Uterus (tissue), 4 donors: ENCODE measurements around the gene C6. TPM values are rescaled to one million over a fixed set of nuclear protein-coding genes. Genes with fewer than 3 reads are reported as not detected.
"Not testable (repeated sequence)": the region's sequence is repeated elsewhere in the genome, so short reads cannot be mapped to it uniquely, and the experiment has no call there.

Experiments
- DNase-seq, 2 donors: peaks; one replicate each; pipeline ENCODE4 v3.0.0-alpha.2; 2019 to 2020
- H3K27ac ChIP-seq, 2 donors: fragments of 200-600 bp; sonication (generic); 1 replicate in 1 of 2; 2 replicates in 1 of 2; pipeline ENCODE4 v1.5.1; 2016 to 2018
- H3K27me3 ChIP-seq, 2 donors: fragments of 200-600 bp; sonication (generic); one replicate each; pipeline ENCODE4 v1.5.1; 2018 to 2019; ENCODE audit warnings: control low read depth in 1 of 2
- H3K36me3 ChIP-seq, 2 donors: fragments of 200-600 bp; sonication (generic); one replicate each; pipeline ENCODE4 v1.5.1; 2019; ENCODE audit warnings: control low read depth in 1 of 2
- H3K4me1 ChIP-seq, 2 donors: fragments of 200-600 bp; sonication (generic); one replicate each; pipeline ENCODE4 v1.5.1; 2018 to 2019; ENCODE audit warnings: control low read depth in 1 of 2
- H3K4me3 ChIP-seq, 2 donors: fragments of 200-600 bp; sonication (generic); 1 replicate in 1 of 2; 2 replicates in 1 of 2; pipeline ENCODE4 v1.5.1; 2018 to 2019; ENCODE audit warnings: mild to moderate bottlenecking in 1 of 2
- H3K9me3 ChIP-seq, 2 donors: fragments of 200-600 bp; sonication (generic); one replicate each; pipeline ENCODE4 v1.5.1; 2019; ENCODE audit warnings: control low read depth in 1 of 2
- CTCF ChIP-seq, 4 experiments: fragments of 200-600 bp in 2 of 4; fragments of 450-650 bp in 2 of 4; sonication (generic) in 2 of 4; IDR thresholded peaks; one replicate each; pipeline ENCODE4 v1.5.1; 2016 to 2019; ENCODE audit warnings: antibody characterized with exemption in 4 of 4, mild to moderate bottlenecking in 2 of 4, moderate library complexity in 1 of 4
- POLR2A ChIP-seq, 2 donors: fragments of 450-650 bp; IDR thresholded peaks; one replicate each; pipeline ENCODE4 v1.6.1; 2016; ENCODE audit warnings: antibody characterized with exemption in 2 of 2, mild to moderate bottlenecking in 1 of 2, moderate library complexity in 1 of 2
- intact Hi-C: fragments of 100-400 bp; cut with DNase I; formaldehyde crosslinking; loops from one replicate; pipeline ENCODE4 v1.15.1; 2023; ENCODE audit warnings: low total_unique reads
- total RNA-seq, 4 donors: library from RNA; depleted of rRNA in 3 of 4; stranded (reverse); fragments of >200 nt in 3 of 4; gene quantifications; one replicate each; pipeline versions ENCODE4 v1.1.0 to v1.2.4, GENCODE V29; 2014 to 2023
- donor health status: DM: yes; HTN: yes; CAD: no.

The C6 gene
- total RNA-seq, 4 donors from 2014 or later = 2.0 to 3.5 (median 3.5) TPM; not detected in 1

GRCh38 chr5:41214182-41214581 lies 850 bp upstream of the C6 start:
- H3K27me3 ChIP-seq = no peaks in the 10 kb centered on the region
- no peak for TF ChIP-seq CTCF (IDR thresholded peaks at IDR 0.05)
- TF ChIP-seq POLR2A (IDR thresholded peaks at IDR 0.05) = no peak

GRCh38 chr5:41212935-41213334 lies 397 bp downstream of the C6 start:
- no peak for DNase-seq
- no peaks in the 10 kb centered on the region for H3K9me3 ChIP-seq
- intact Hi-C loops = no loop called here
- H3K4me1 ChIP-seq = no peaks in the 10 kb centered on the region
- no peak overlapping the region for H3K4me3 ChIP-seq
- no peaks in the 10 kb centered on the region for H3K36me3 ChIP-seq
- TF ChIP-seq CTCF (IDR thresholded peaks at IDR 0.05) (no peak), POLR2A (IDR thresholded peaks at IDR 0.05) (no peak)
- no peak overlapping the region for H3K27ac ChIP-seq
- no peaks in the 10 kb centered on the region for H3K27me3 ChIP-seq

More at GRCh38 chr5:41214182-41214581, 850 bp upstream of the C6 start:
- H3K9me3 ChIP-seq = no peaks in the 10 kb centered on the region
- no peak for DNase-seq
- H3K36me3 ChIP-seq = no peaks in the 10 kb centered on the region
- H3K27ac ChIP-seq = no peak overlapping the region
- intact Hi-C loops = no loop called here
- H3K4me1 ChIP-seq = no peaks in the 10 kb centered on the region
- H3K4me3 ChIP-seq = no peak overlapping the region

GRCh38 chr5:41211417-41211816 lies 1.9 kb downstream of the C6 start:
- no peak for TF ChIP-seq CTCF (IDR thresholded peaks at IDR 0.05)
- TF ChIP-seq POLR2A (IDR thresholded peaks at IDR 0.05) = no peak
- no peaks in the 10 kb centered on the region for H3K4me1 ChIP-seq
- no peak overlapping the region for H3K4me3 ChIP-seq
- H3K27ac ChIP-seq = no peak overlapping the region
- H3K27me3 ChIP-seq = no peaks in the 10 kb centered on the region
- H3K9me3 ChIP-seq = no peaks in the 10 kb centered on the region
- no peak for DNase-seq
- intact Hi-C loops = no loop called here
- no peaks in the 10 kb centered on the region for H3K36me3 ChIP-seq

GRCh38 chr5:41205475-41205874 lies 7.9 kb downstream of the C6 start:
- H3K9me3 ChIP-seq, DNase-seq, H3K27me3 ChIP-seq, H3K27ac ChIP-seq, H3K4me1 ChIP-seq, H3K36me3 ChIP-seq, intact Hi-C loops, H3K4me3 ChIP-seq: not testable (repeated sequence)

GRCh38 chr5:41203033-41203432 lies 10.3 kb downstream of the C6 start:
- no peaks in the 10 kb centered on the region for H3K27me3 ChIP-seq

More at GRCh38 chr5:41203033-41203432, 10.3 kb downstream of the C6 start:
- DNase-seq = no peak
- intact Hi-C loops = no loop called here
- Histone ChIP-seq H3K4me3 (no peak overlapping the region), H3K36me3 (no peaks in the 10 kb centered on the region), H3K9me3 (no peaks in the 10 kb centered on the region), H3K4me1 (no peaks in the 10 kb centered on the region), H3K27ac (no peak overlapping the region)
- TF ChIP-seq POLR2A (IDR thresholded peaks at IDR 0.05) = no peak
- TF ChIP-seq CTCF (IDR thresholded peaks at IDR 0.05) = no peak
